Choroid plexus epithelial cell (primary cell): Measurements from ENCODE around the gene TXNRD3.

Experiments used
- DNase-seq: peaks from one replicate; pipeline ENCODE4 v3.0.0-alpha.2; 2010; ENCODE audit warnings: low read depth
- H3K4me3 ChIP-seq: 2 replicates; pipeline ENCODE4 v1.5.1; 2011; ENCODE audit warnings: low read depth, mild to moderate bottlenecking, control low read depth, low read length, moderate library complexity
- TF ChIP-seq, protein P1 (sequence below): conservative IDR thresholded peaks from 2 replicates; pipeline ENCODE4 v1.5.1; 2011; ENCODE audit warnings: low read depth, mild to moderate bottlenecking, control low read depth, inconsistent platforms, low read length, moderate library complexity

TXNRD3 gene

DNA sequence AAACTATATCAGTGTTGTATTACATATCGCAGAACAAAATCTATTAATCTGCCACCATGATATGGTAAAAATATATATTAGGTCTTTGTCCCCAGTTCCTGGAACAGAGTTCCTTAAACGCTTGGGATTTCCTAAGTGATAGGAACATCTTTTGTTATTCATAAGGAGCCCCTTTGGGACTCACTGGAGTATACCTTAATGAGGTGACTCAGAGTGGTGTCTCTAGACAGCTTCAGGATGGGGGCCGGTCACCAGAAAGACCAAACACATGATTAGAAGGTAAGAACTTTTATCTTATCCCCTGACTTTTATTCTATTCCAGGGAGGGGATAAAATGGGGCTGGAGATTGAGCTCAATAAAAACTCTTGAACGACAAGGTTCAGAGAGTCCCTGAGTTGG, 36.8 kb upstream of the TXNRD3 start:
- no peak for DNase-seq
- H3K4me3 ChIP-seq, result no peak overlapping the region
- TF ChIP-seq, protein P1, sequence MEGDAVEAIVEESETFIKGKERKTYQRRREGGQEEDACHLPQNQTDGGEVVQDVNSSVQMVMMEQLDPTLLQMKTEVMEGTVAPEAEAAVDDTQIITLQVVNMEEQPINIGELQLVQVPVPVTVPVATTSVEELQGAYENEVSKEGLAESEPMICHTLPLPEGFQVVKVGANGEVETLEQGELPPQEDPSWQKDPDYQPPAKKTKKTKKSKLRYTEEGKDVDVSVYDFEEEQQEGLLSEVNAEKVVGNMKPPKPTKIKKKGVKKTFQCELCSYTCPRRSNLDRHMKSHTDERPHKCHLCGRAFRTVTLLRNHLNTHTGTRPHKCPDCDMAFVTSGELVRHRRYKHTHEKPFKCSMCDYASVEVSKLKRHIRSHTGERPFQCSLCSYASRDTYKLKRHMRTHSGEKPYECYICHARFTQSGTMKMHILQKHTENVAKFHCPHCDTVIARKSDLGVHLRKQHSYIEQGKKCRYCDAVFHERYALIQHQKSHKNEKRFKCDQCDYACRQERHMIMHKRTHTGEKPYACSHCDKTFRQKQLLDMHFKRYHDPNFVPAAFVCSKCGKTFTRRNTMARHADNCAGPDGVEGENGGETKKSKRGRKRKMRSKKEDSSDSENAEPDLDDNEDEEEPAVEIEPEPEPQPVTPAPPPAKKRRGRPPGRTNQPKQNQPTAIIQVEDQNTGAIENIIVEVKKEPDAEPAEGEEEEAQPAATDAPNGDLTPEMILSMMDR, result no peak

DNA sequence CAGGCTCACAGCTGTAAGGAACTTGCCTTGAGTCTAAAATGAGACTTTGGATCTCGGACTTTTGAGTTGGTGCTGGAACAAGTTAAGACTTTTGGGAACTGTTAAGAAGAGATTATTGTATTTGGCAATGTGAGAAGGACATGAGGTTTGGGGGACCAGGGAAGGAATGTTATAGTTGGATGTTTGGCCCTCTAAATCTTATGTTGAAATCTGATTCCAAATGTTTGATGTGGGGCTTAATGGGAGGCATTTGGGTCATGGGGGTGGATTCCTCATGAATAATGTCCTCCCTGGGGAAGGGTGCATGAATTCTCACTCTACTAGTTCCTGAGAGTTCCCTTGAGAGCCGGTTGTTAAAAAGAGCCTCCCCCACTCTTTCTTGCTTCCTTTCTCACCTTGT, 30.6 kb upstream of the TXNRD3 start:
- H3K4me3 ChIP-seq, result no peak overlapping the region
- no peak for DNase-seq
- TF ChIP-seq, protein P1, result no peak

DNA sequence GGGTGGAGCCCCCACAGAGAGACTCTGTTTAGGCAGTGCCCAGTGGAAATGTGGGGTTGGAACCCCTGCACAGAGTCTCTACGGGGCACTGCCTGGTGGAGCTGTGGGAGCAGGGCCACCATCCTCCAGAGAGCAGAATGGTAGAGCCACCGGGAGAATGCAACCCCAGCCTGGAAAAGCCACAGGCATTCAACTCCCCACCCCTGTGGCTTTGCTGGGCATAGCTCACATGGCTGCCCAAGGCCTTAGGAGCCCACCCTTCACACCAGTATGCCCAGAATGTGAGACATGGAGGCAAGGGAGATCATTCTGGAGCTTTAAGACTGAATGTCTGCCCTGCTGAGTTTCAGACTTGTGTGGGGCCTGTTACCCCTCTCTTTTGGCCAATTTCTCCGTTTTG, 30.1 kb upstream of the TXNRD3 start:
- TF ChIP-seq, protein P1, result no peak
- no peak overlapping the region for H3K4me3 ChIP-seq
- no peak for DNase-seq

DNA sequence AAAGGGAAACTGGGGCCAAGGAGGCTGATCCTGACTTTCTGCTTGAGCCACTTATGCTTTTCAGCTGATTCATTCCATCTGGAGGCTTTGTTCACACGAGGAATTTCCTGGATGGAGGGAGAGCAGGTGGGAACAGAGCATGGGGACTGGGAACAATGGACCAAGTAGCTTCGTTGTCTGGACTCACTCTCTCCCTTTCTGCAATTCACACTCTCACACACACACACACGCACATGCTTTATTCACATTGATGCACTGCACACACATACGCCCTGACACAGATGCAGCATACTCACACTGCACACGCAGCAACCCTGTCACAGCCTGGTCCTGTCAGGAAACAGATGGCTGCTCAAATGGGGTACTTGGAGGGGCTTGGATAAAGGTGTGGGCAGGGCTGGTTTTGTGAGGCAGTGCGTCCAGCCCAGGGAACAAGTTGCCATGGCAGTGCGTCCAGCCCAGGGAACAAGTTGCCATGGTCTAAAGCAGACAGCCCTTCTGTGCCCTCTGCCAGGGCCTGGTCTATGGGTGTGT, 29.4 kb upstream of the TXNRD3 start:
- DNase-seq, result no peak
- TF ChIP-seq, protein P1, result no peak
- H3K4me3 ChIP-seq, result no peak overlapping the region

DNA sequence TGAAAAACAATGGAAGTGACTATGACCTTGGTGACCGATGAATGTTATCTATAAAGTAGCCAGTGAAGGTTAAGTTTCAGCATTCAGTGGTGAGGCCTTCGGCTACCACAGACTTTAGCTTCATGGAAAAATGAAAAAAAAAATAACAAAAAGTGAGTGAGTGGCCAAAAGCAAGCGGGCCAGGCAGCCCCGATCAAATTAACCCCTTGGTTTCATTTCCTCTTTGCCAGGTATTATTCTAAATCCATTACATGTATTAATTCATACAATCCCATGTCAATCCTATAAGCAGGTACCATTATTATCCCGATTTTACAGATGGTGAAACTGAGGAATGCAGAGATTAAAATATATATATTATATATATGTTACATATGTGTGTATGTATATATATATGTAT, 28.1 kb upstream of the TXNRD3 start:
- TF ChIP-seq, protein P1, result no peak

DNA sequence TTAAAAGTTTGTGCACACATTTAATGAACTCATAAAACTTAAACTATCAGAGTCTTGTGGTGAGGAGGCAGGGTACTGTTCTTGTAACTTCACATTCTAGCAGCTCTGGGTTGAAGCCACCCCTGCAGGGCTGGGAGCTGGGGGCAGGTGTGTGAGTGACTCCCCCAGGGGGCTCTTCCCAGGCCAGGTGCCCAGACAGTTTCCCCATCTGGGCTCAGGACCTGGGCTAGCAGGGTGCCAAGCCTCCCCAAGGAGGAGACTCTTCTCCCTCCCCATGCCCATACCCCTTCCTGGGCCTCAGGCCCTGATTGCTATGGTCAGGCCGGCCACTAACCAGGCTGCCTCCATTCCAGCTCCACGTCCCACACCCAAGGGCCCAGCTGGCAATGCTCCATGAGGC, 27.1 kb upstream of the TXNRD3 start:
- no peak overlapping the region for H3K4me3 ChIP-seq
- TF ChIP-seq, protein P1, result no peak
- DNase-seq, result no peak

More for the DNA sequence above, 28.1 kb upstream of the TXNRD3 start:
- no peak overlapping the region for H3K4me3 ChIP-seq
- no peak for DNase-seq

DNA sequence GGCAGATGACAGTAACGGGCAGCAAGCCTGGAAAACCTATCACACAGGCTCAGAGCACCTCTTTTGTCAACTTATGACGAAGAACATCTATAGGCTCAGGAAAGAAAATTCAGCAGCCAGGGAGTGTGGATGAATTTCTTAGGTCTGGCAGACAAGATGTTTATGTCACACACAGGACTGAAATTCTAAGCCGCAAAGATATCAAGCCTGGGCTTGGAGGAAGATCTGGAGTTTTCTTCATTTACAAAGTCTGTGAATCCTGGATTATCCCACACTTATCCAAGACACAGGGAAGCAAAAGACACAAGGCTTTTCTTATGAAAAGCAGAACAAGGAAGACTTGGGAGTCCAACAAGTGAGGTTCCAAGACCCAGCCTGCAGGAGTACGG, 25.7 kb upstream of the TXNRD3 start:
- DNase-seq, result no peak
- TF ChIP-seq, protein P1, result no peak
- H3K4me3 ChIP-seq, result no peak overlapping the region
